Measurements from ENCODE around the gene TCFL5. TPM values are rescaled to one million over a fixed set of nuclear protein-coding genes. Genes with fewer than 3 reads are reported as not detected.
A peak's percentile ranks its signal among the peaks of the same experiment; 100 is the strongest.

Gene TCFL5
- total and polyA plus RNA-seq, 4 donors: 4.5 to 10.7 (median 4.7) TPM

DNA sequence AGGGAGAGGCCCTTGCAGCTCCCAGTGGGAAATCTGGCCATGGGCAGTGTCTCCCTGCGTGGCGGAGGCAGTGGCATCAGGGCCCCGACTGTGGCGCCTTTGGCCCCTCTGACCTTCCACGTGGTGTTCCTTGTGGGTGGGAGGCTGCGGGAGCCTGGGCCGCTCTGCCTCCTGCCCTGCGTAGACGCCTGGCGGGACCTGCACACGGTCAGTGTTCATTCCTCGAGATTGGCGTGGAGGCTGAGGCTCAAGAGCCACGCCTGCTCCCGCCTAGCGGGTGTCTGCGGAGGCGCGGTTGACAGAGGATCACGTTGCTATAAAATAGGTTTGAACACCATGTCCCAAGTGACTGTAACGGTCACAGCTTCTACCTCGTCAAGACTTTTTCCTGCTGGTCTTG lies 30.8 kb downstream of the TCFL5 start:
- 93 to 96% methylated on average over 22 of the region's 22 CpGs for WGBS, 2 donors
- Histone ChIP-seq H3K4me3 (ENCODE audit: low read length in 2 of 2) (no peak overlapping the region), H3K27ac (ENCODE audit: low read depth in 1 of 2, low read length in 2 of 2) (no peak overlapping the region), H3K27me3 (ENCODE audit: control insufficient read depth in 1 of 2, insufficient read depth in 2 of 2, low read length in 1 of 2) (no peaks in the 10 kb centered on the region), H3K36me3 (ENCODE audit: control insufficient read depth in 1 of 2, insufficient read depth in 2 of 2, low read length in 1 of 2) (no peaks in the 10 kb centered on the region), H3K9me3 (ENCODE audit: control insufficient read depth, low read length) (no peaks in the 10 kb centered on the region), H3K4me1 (ENCODE audit: control insufficient read depth in 1 of 2, insufficient read depth in 2 of 2, low read length in 2 of 2) (no peaks in the 10 kb centered on the region)
- no peak for ATAC-seq (ENCODE audit: low FRiP score)
- DNase-seq: peak in 1 of 2 donors; percentile 70
- intact Hi-C loops (cut with DNase I): no loop called here

GRCh38 chr20:62830251-62830650 lies 31.4 kb downstream of the TCFL5 start:
- Histone ChIP-seq H3K27me3 (ENCODE audit: control insufficient read depth in 1 of 2, insufficient read depth in 2 of 2, low read length in 1 of 2) (no peaks in the 10 kb centered on the region), H3K36me3 (ENCODE audit: control insufficient read depth in 1 of 2, insufficient read depth in 2 of 2, low read length in 1 of 2) (no peaks in the 10 kb centered on the region), H3K9me3 (ENCODE audit: control insufficient read depth, low read length) (no peaks in the 10 kb centered on the region), H3K4me3 (ENCODE audit: low read length in 2 of 2) (no peak overlapping the region), H3K27ac (ENCODE audit: low read depth in 1 of 2, low read length in 2 of 2) (no peak overlapping the region), H3K4me1 (ENCODE audit: control insufficient read depth in 1 of 2, insufficient read depth in 2 of 2, low read length in 2 of 2) (no peaks in the 10 kb centered on the region)
- 93 to 95% methylated on average over 11 to 14 of the region's 14 CpGs for WGBS, 2 donors
- ATAC-seq (ENCODE audit: low FRiP score): no peak
- intact Hi-C loops (cut with DNase I): no loop called here
- peak in 1 of 2 donors; percentile 60 for DNase-seq

- no peaks in the 10 kb centered on the region for H3K9me3 ChIP-seq (ENCODE audit: control insufficient read depth, low read length)
- 93 to 96% methylated on average over 32 of the region's 32 CpGs for WGBS, 2 donors
- DNase-seq (no peak), ATAC-seq (ENCODE audit: low FRiP score) (no peak)
- H3K27ac ChIP-seq (ENCODE audit: low read depth in 1 of 2, low read length in 2 of 2): no peak overlapping the region
- no peaks in the 10 kb centered on the region for H3K27me3 ChIP-seq (ENCODE audit: control insufficient read depth in 1 of 2, insufficient read depth in 2 of 2, low read length in 1 of 2)
- intact Hi-C loops (cut with DNase I): no loop called here
- H3K4me1 ChIP-seq (ENCODE audit: control insufficient read depth in 1 of 2, insufficient read depth in 2 of 2, low read length in 2 of 2): no peaks in the 10 kb centered on the region
- no peak overlapping the region for H3K4me3 ChIP-seq (ENCODE audit: low read length in 2 of 2)
- no peaks in the 10 kb centered on the region for H3K36me3 ChIP-seq (ENCODE audit: control insufficient read depth in 1 of 2, insufficient read depth in 2 of 2, low read length in 1 of 2)
These were observed 32.1 kb downstream of the TCFL5 start for GRCh38 chr20:62829231-62830230.

- no peaks in the 10 kb centered on the region for H3K27me3 ChIP-seq (ENCODE audit: control insufficient read depth in 1 of 2, insufficient read depth in 2 of 2, low read length in 1 of 2)
- no peak overlapping the region for H3K4me3 ChIP-seq (ENCODE audit: low read length in 2 of 2)
- H3K36me3 ChIP-seq (ENCODE audit: control insufficient read depth in 1 of 2, insufficient read depth in 2 of 2, low read length in 1 of 2): no peaks in the 10 kb centered on the region
- 86 to 89% methylated on average over 23 to 29 of the region's 29 CpGs for WGBS, 2 donors
- H3K27ac ChIP-seq (ENCODE audit: low read depth in 1 of 2, low read length in 2 of 2): no peak overlapping the region
- no peak for ATAC-seq (ENCODE audit: low FRiP score)
- no peaks in the 10 kb centered on the region for H3K9me3 ChIP-seq (ENCODE audit: control insufficient read depth, low read length)
- intact Hi-C loops (cut with DNase I): no loop called here
- DNase-seq: no peak
- H3K4me1 ChIP-seq (ENCODE audit: control insufficient read depth in 1 of 2, insufficient read depth in 2 of 2, low read length in 2 of 2): no peaks in the 10 kb centered on the region
These were observed 33.0 kb downstream of the TCFL5 start for GRCh38 chr20:62828511-62829230.

DNA sequence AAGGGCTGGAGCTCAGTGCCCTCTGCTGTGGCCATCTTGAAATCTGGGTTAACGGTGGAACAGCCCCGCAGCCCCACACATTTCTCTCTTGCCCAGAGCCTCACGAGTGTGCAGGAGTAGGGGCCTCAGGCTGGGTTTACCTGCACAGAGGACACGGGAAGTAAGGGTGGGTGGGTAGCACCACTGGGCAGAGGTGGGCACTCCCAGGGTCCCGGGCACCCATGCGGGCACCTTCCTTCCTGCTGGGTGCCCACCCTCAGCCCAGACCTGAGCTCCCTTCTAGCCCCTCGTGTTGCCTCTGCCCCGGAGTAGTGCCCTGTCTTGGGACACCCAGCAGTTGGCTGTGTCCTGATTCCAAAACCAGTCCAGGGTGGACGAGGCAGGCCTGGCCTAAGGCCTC lies 33.6 kb downstream of the TCFL5 start:
- Histone ChIP-seq H3K36me3 (ENCODE audit: control insufficient read depth in 1 of 2, insufficient read depth in 2 of 2, low read length in 1 of 2) (no peaks in the 10 kb centered on the region), H3K9me3 (ENCODE audit: control insufficient read depth, low read length) (no peaks in the 10 kb centered on the region), H3K27ac (ENCODE audit: low read depth in 1 of 2, low read length in 2 of 2) (no peak overlapping the region), H3K27me3 (ENCODE audit: control insufficient read depth in 1 of 2, insufficient read depth in 2 of 2, low read length in 1 of 2) (no peaks in the 10 kb centered on the region), H3K4me3 (ENCODE audit: low read length in 2 of 2) (no peak overlapping the region), H3K4me1 (ENCODE audit: control insufficient read depth in 1 of 2, insufficient read depth in 2 of 2, low read length in 2 of 2) (no peaks in the 10 kb centered on the region)
- intact Hi-C loops (cut with DNase I): no loop called here
- DNase-seq (no peak), ATAC-seq (ENCODE audit: low FRiP score) (no peak)
- 91 to 95% methylated on average over 9 of the region's 9 CpGs for WGBS, 2 donors

- DNase-seq (peak in 1 of 2 donors; percentile 49), ATAC-seq (ENCODE audit: low FRiP score) (no peak)
- Histone ChIP-seq H3K27ac (ENCODE audit: low read depth in 1 of 2, low read length in 2 of 2) (no peak overlapping the region), H3K9me3 (ENCODE audit: control insufficient read depth, low read length) (no peaks in the 10 kb centered on the region), H3K27me3 (ENCODE audit: control insufficient read depth in 1 of 2, insufficient read depth in 2 of 2, low read length in 1 of 2) (no peaks in the 10 kb centered on the region), H3K4me1 (ENCODE audit: control insufficient read depth in 1 of 2, insufficient read depth in 2 of 2, low read length in 2 of 2) (no peaks in the 10 kb centered on the region), H3K36me3 (ENCODE audit: control insufficient read depth in 1 of 2, insufficient read depth in 2 of 2, low read length in 1 of 2) (no peaks in the 10 kb centered on the region), H3K4me3 (ENCODE audit: low read length in 2 of 2) (no peak overlapping the region)
- WGBS, 2 donors: 72 to 76% methylated on average over 28 to 29 of the region's 29 CpGs
- intact Hi-C loops (cut with DNase I): no loop called here
These were observed 34.1 kb downstream of the TCFL5 start for GRCh38 chr20:62827311-62828038.

GRCh38 chr20:62826646-62827310 lies 34.8 kb downstream of the TCFL5 start:
- Histone ChIP-seq H3K4me1 (ENCODE audit: control insufficient read depth in 1 of 2, insufficient read depth in 2 of 2, low read length in 2 of 2) (no peaks in the 10 kb centered on the region), H3K4me3 (ENCODE audit: low read length in 2 of 2) (no peak overlapping the region), H3K36me3 (ENCODE audit: control insufficient read depth in 1 of 2, insufficient read depth in 2 of 2, low read length in 1 of 2) (no peaks in the 10 kb centered on the region), H3K27me3 (ENCODE audit: control insufficient read depth in 1 of 2, insufficient read depth in 2 of 2, low read length in 1 of 2) (no peaks in the 10 kb centered on the region), H3K27ac (ENCODE audit: low read depth in 1 of 2, low read length in 2 of 2) (no peak overlapping the region), H3K9me3 (ENCODE audit: control insufficient read depth, low read length) (no peaks in the 10 kb centered on the region)
- intact Hi-C loops (cut with DNase I): no loop called here
- DNase-seq: no peak
- no peak for ATAC-seq (ENCODE audit: low FRiP score)
- WGBS, 2 donors: 94 to 96% methylated on average over 22 to 24 of the region's 24 CpGs

- DNase-seq: no peak
- Histone ChIP-seq H3K36me3 (ENCODE audit: control insufficient read depth in 1 of 2, insufficient read depth in 2 of 2, low read length in 1 of 2) (no peaks in the 10 kb centered on the region), H3K27me3 (ENCODE audit: control insufficient read depth in 1 of 2, insufficient read depth in 2 of 2, low read length in 1 of 2) (no peaks in the 10 kb centered on the region), H3K4me3 (ENCODE audit: low read length in 2 of 2) (no peak overlapping the region), H3K4me1 (ENCODE audit: control insufficient read depth in 1 of 2, insufficient read depth in 2 of 2, low read length in 2 of 2) (no peaks in the 10 kb centered on the region), H3K9me3 (ENCODE audit: control insufficient read depth, low read length) (no peaks in the 10 kb centered on the region), H3K27ac (ENCODE audit: low read depth in 1 of 2, low read length in 2 of 2) (no peak overlapping the region)
- intact Hi-C loops (cut with DNase I): no loop called here
- ATAC-seq (ENCODE audit: low FRiP score): no peak
- 84 to 86% methylated on average over 27 of the region's 27 CpGs for WGBS, 2 donors
These were observed 35.5 kb downstream of the TCFL5 start for GRCh38 chr20:62825986-62826645.

All from aorta (tissue), 5 donors.